Breast epithelium (tissue), 3 donors: Measurements from ENCODE around the gene LRRK1.

Experiments
- POLR2A ChIP-seq: fragments of 450-650 bp; IDR thresholded peaks from one replicate; pipeline ENCODE4 v1.6.1; 2016; ENCODE audit warnings: antibody characterized with exemption, mild to moderate bottlenecking, moderate library complexity
- TF ChIP-seq, protein P1 (sequence below), 3 donors: fragments of 450-650 bp; IDR thresholded peaks; one replicate each; pipeline ENCODE4 v1.5.1; 2016 to 2017; ENCODE audit warnings: antibody characterized with exemption in 3 of 3, mild to moderate bottlenecking in 3 of 3, moderate library complexity in 3 of 3

GRCh38 chr15:101059381-101060341, 140.5 kb downstream of the LRRK1 start:
- TF ChIP-seq, protein P1, sequence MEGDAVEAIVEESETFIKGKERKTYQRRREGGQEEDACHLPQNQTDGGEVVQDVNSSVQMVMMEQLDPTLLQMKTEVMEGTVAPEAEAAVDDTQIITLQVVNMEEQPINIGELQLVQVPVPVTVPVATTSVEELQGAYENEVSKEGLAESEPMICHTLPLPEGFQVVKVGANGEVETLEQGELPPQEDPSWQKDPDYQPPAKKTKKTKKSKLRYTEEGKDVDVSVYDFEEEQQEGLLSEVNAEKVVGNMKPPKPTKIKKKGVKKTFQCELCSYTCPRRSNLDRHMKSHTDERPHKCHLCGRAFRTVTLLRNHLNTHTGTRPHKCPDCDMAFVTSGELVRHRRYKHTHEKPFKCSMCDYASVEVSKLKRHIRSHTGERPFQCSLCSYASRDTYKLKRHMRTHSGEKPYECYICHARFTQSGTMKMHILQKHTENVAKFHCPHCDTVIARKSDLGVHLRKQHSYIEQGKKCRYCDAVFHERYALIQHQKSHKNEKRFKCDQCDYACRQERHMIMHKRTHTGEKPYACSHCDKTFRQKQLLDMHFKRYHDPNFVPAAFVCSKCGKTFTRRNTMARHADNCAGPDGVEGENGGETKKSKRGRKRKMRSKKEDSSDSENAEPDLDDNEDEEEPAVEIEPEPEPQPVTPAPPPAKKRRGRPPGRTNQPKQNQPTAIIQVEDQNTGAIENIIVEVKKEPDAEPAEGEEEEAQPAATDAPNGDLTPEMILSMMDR (IDR thresholded peaks at IDR 0.05): no peak
- no peak for TF ChIP-seq POLR2A
